HepG2 (cell line): ENCODE measurements around the gene DUS1L. TPM values are rescaled to one million over a fixed set of nuclear protein-coding genes. Genes with fewer than 3 reads are reported as not detected.

ENCODE experiments used
- AGO2 ChIP-seq: fragments of 200-400 bp; formaldehyde crosslinking; optimal IDR thresholded peaks from 2 replicates; pipeline ENCODE3; 2017; ENCODE audit warnings: mild to moderate bottlenecking, low read depth, low read length, moderate library complexity
- ASH2L ChIP-seq: fragments of 300-600, 200-600 bp; sonication (generic); IDR thresholded peaks from 2 replicates; pipeline ENCODE4 v1.7.0; 2017; ENCODE audit warnings: low read depth, mild to moderate bottlenecking, moderate library complexity, mixed read lengths, low read length; ENCODE audit not compliant: insufficient read length
- FOXK1 ChIP-seq: sonication (generic); formaldehyde crosslinking; IDR thresholded peaks from 2 replicates; pipeline ENCODE4 v1.4.0; 2020; ENCODE audit warnings: low read depth, missing genetic modification reagents, borderline replicate concordance
- HNRNPL ChIP-seq: fragments of 200-400 bp; formaldehyde crosslinking; IDR thresholded peaks from 2 replicates; pipeline ENCODE4 v1.6.1; 2017; ENCODE audit warnings: mild to moderate bottlenecking, low read depth, low read length
- MAFK ChIP-seq, 2 experiments: IDR thresholded peaks in 1 of 2; conservative IDR thresholded peaks in 1 of 2; 2 replicates each; pipeline ENCODE4 v1.6.1; 2011; ENCODE audit warnings: improper control_type of control experiment in 2 of 2, low read length in 2 of 2
- PCBP1 ChIP-seq: fragments of 200-400 bp; formaldehyde crosslinking; IDR thresholded peaks from 2 replicates; pipeline ENCODE4 v1.6.1; 2017; ENCODE audit warnings: mild to moderate bottlenecking, low read depth, low read length, borderline replicate concordance
- SMAD3 ChIP-seq: sonication (generic); formaldehyde crosslinking; IDR thresholded peaks from 2 replicates; pipeline ENCODE4 v1.4.0; 2020; ENCODE audit warnings: missing genetic modification reagents
- SOX5 ChIP-seq: IDR thresholded peaks from 2 replicates; pipeline ENCODE4 v1.6.1; 2016; ENCODE audit warnings: borderline replicate concordance
- ZBTB26 ChIP-seq: IDR thresholded peaks from 2 replicates; pipeline ENCODE4 v1.6.1; 2016; ENCODE audit warnings: missing compliant biosample characterization, missing genetic modification reagents, borderline replicate concordance
- ZBTB40 ChIP-seq, 2 experiments: fragments of 450-650 bp in 1 of 2; sonication (generic) in 1 of 2; formaldehyde crosslinking in 1 of 2; IDR thresholded peaks; 2 replicates each; pipeline versions ENCODE4 v1.6.1 to v1.8.0; 2016 to 2022; ENCODE audit warnings: antibody characterized with exemption in 1 of 2, mild to moderate bottlenecking in 1 of 2, missing genetic modification reagents in 1 of 2
- ZFP91 ChIP-seq: sonication (generic); formaldehyde crosslinking; IDR thresholded peaks from 2 replicates; pipeline ENCODE4 v1.9.0; 2022; ENCODE audit warnings: missing genetic modification reagents, mild to moderate bottlenecking, borderline replicate concordance
- ZNF225 ChIP-seq: sonication (generic); formaldehyde crosslinking; IDR thresholded peaks from 2 replicates; pipeline ENCODE4 v1.4.0; 2020; ENCODE audit warnings: mild to moderate bottlenecking, missing genetic modification reagents
- ZNF563 ChIP-seq: sonication (generic); formaldehyde crosslinking; IDR thresholded peaks from 2 replicates; pipeline ENCODE4 v1.8.0; 2022; ENCODE audit warnings: mild to moderate bottlenecking, moderate library complexity, missing genetic modification reagents
- polyA plus RNA-seq, 8 experiments: library from polyadenylated mRNA; depleted of rRNA in 3 of 8; stranded (reverse) in 7 of 8; unstranded in 1 of 8; fragments of >200 nt; fragmentation: Illumina TruSeq in 4 of 8; extraction: Trizol in 4 of 8; gene quantifications; 2 replicates each; pipeline versions ENCODE4 v1.2.1 to v1.2.3, GENCODE V29; 2011 to 2016; ENCODE audit warnings: low read depth in 4 of 8, missing spikeins in 1 of 8, mixed read lengths in 1 of 8; ENCODE audit not compliant: insufficient read depth in 1 of 8
- total RNA-seq, 5 experiments: library from RNA; depleted of rRNA; stranded (reverse); fragments of >200 nt; fragmentation: Illumina TruSeq; extraction: Trizol; gene quantifications; 2 replicates each; pipeline ENCODE4 v1.2.3, GENCODE V29; 2016; ENCODE audit warnings: low read depth in 1 of 5
- TF ChIP-seq, protein P1 (sequence below): sonication (generic); formaldehyde crosslinking; IDR thresholded peaks from 2 replicates; pipeline ENCODE4 v1.8.0; 2022; ENCODE audit warnings: mild to moderate bottlenecking, missing genetic modification reagents; ENCODE audit not compliant: insufficient replicate concordance

Gene DUS1L
- total and polyA plus RNA-seq, 2 of the 13 experiments (the other 11 are each of a cell fraction or from before 2014, with no cell fraction given) = 81.0 to 109 TPM

GRCh38 chr17:82012261-82012639 lies 53.4 kb downstream of the DUS1L start (continued):
- TF ChIP-seq ZBTB26 (CRISPR knock-in tag) = no peak
- no peak for TF ChIP-seq SOX5 (CRISPR knock-in tag)
- TF ChIP-seq ASH2L = no peak
- no peak for TF ChIP-seq ZNF563 (CRISPR knock-in tag)
- peak; percentile 72 for TF ChIP-seq AGO2
- TF ChIP-seq ZBTB40 (IDR thresholded peaks at IDR 0.05) = no peak
- no peak for TF ChIP-seq ZBTB40 (CRISPR knock-in tag; IDR thresholded peaks at IDR 0.05)
- TF ChIP-seq SMAD3 (CRISPR knock-in tag) = no peak
- 0 out of 2 replicates have a peak, but pooled peaks have one; percentile 4 for TF ChIP-seq ZFP91
- TF ChIP-seq, protein P1, sequence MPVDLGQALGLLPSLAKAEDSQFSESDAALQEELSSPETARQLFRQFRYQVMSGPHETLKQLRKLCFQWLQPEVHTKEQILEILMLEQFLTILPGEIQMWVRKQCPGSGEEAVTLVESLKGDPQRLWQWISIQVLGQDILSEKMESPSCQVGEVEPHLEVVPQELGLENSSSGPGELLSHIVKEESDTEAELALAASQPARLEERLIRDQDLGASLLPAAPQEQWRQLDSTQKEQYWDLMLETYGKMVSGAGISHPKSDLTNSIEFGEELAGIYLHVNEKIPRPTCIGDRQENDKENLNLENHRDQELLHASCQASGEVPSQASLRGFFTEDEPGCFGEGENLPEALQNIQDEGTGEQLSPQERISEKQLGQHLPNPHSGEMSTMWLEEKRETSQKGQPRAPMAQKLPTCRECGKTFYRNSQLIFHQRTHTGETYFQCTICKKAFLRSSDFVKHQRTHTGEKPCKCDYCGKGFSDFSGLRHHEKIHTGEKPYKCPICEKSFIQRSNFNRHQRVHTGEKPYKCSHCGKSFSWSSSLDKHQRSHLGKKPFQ = no peak
- peak; percentile 5; the same call in 1 of the 2 replicates for TF ChIP-seq HNRNPL
- TF ChIP-seq MAFK (conservative IDR thresholded peaks at IDR 0.05 in 1 of 2, IDR thresholded peaks at IDR 0.05 in 1 of 2; ENCODE audit: low read length in 2 of 2) = no peak
- no peak for TF ChIP-seq FOXK1 (CRISPR knock-in tag)
- peak; percentile 28; the same call in 1 of the 2 replicates for TF ChIP-seq PCBP1
- no peak for TF ChIP-seq ZNF225 (CRISPR knock-in tag)
